CD4-positive, alpha-beta T cell (primary cell): Measurements from ENCODE around the gene PTPRO. TPM values are rescaled to one million over a fixed set of nuclear protein-coding genes. Genes with fewer than 3 reads are reported as not detected.

Experiments used
- ATAC-seq: fragments of 200-7000 bp; cut with Tn5 transposase; one replicate; pipeline ENCODE4 v1.10.0; 2022; ENCODE audit warnings: mild to moderate bottlenecking; ENCODE audit not compliant: poor library complexity
- CTCF ChIA-PET: fragments of 350-600 bp; sonication (Branson Sonifier 250); formaldehyde crosslinking; loops from one replicate; lab custom pipeline; 2021; ENCODE audit warnings: antibody characterized with exemption, inconsistent platforms; lab: Charles Lee
- POLR2A ChIA-PET: fragments of 350-600 bp; sonication (Branson Sonifier 250); formaldehyde crosslinking; loops from one replicate; lab custom pipeline; 2021; ENCODE audit warnings: antibody characterized with exemption, inconsistent platforms; lab: Charles Lee
- DNase-seq, 14 experiments: peaks; one replicate each; pipeline ENCODE4 v3.0.0-alpha.2; 2013 to 2020; ENCODE audit warnings: mixed read lengths in 2 of 14
- H3K27ac ChIP-seq, 2 donors: one replicate each; pipeline versions ENCODE4 v1.5.1 to v1.7.0; 2013; ENCODE audit warnings: low read length in 2 of 2, low read depth in 1 of 2, mild to moderate bottlenecking in 1 of 2
- H3K27me3 ChIP-seq, 2 experiments: 1 replicate in 1 of 2; 2 replicates in 1 of 2; pipeline versions ENCODE4 v1.6.1 to v1.7.0; 2013; ENCODE audit warnings: low read length in 2 of 2, control low read depth in 1 of 2, mild to moderate bottlenecking in 1 of 2, moderate library complexity in 1 of 2; ENCODE audit not compliant: insufficient read depth in 2 of 2, control insufficient read depth in 1 of 2
- H3K36me3 ChIP-seq: one replicate; pipeline ENCODE4 v1.6.1; 2013; ENCODE audit warnings: low read length, control low read depth; ENCODE audit not compliant: insufficient read depth
- H3K4me1 ChIP-seq: one replicate; pipeline ENCODE4 v1.6.1; 2013; ENCODE audit warnings: low read length, control low read depth; ENCODE audit not compliant: insufficient read depth
- H3K4me3 ChIP-seq: one replicate; pipeline ENCODE4 v1.5.1; 2013; ENCODE audit warnings: mild to moderate bottlenecking, low read length, moderate library complexity
- H3K9me3 ChIP-seq, 2 experiments: 1 replicate in 1 of 2; 2 replicates in 1 of 2; pipeline versions ENCODE4 v1.6.1 to v1.7.0; 2013; ENCODE audit warnings: low read length in 2 of 2, mild to moderate bottlenecking in 2 of 2, control low read depth in 1 of 2, moderate library complexity in 1 of 2; ENCODE audit not compliant: control insufficient read depth in 1 of 2, insufficient read depth in 1 of 2
- H3K27ac Mint-ChIP-seq: one replicate; pipeline ENCODE4 v1.8.0; 2020; ENCODE audit warnings: mixed read lengths
- H3K27me3 Mint-ChIP-seq: one replicate; pipeline ENCODE4 v1.8.0; 2021; ENCODE audit warnings: mixed read lengths
- H3K36me3 Mint-ChIP-seq: one replicate; pipeline ENCODE4 v1.8.0; 2021; ENCODE audit warnings: low read depth, mixed read lengths
- H3K4me1 Mint-ChIP-seq: one replicate; pipeline ENCODE4 v1.8.0; 2021; ENCODE audit warnings: low read depth, mixed read lengths
- H3K4me3 Mint-ChIP-seq: one replicate; pipeline ENCODE4 v1.8.0; 2020; ENCODE audit warnings: mild to moderate bottlenecking, mixed read lengths
- H3K9me3 Mint-ChIP-seq: one replicate; pipeline ENCODE4 v1.8.0; 2020; ENCODE audit warnings: mixed read lengths
- CTCF ChIP-seq: fragments of 200-600 bp; IDR thresholded peaks from one replicate; pipeline ENCODE4 v1.8.0; 2022; ENCODE audit warnings: antibody characterized with exemption, mild to moderate bottlenecking
- intact Hi-C, 2 experiments: fragments of 100-400 bp; cut with DNase I in 1 of 2; cut with micrococcal nuclease in 1 of 2; formaldehyde crosslinking; loops; one replicate each; pipeline versions ENCODE4 v1.15.1 to v1.9.0; 2023 to 2025; cut with DNase I, micrococcal nuclease
- total RNA-seq, 174 experiments: library from RNA in 2 of 174; stranded (reverse) in 2 of 174; gene quantifications; one replicate each; pipeline ENCODE4 v1.2.3 and lab custom pipeline; 2021 to 2026

PTPRO gene
- total RNA-seq, 2 experiments from 2014 or later: 2.1 to 2.8 TPM

GRCh38 chr12:15428632-15429031 lies 106.3 kb downstream of the PTPRO start:
- H3K9me3 ChIP-seq: no peaks in the 10 kb centered on the region
- Mint-ChIP-seq H3K4me1 (no peaks in the 10 kb centered on the region), H3K9me3 (no peaks in the 10 kb centered on the region), H3K27ac (no peak overlapping the region), H3K36me3 (no peaks in the 10 kb centered on the region), H3K27me3 (peaks cover 16% of the 10 kb centered on the region), H3K4me3 (no peak overlapping the region)
- POLR2A ChIA-PET: no interaction called here
- H3K4me3 ChIP-seq: no peak overlapping the region
- H3K27me3 ChIP-seq: peaks cover 0 to 4% of the 10 kb centered on the region in 2 experiments
- no peaks in the 10 kb centered on the region for H3K36me3 ChIP-seq
- intact Hi-C loops: no loop called here
- no peaks in the 10 kb centered on the region for H3K4me1 ChIP-seq
- H3K27ac ChIP-seq: no peak overlapping the region
- no peak for TF ChIP-seq CTCF
- CTCF ChIA-PET: no interaction called here
- ATAC-seq (no peak), DNase-seq (no peak)

GRCh38 chr12:15429262-15429661 lies 107.0 kb downstream of the PTPRO start:
- intact Hi-C loops: no loop called here
- ChIA-PET CTCF (no interaction called here), POLR2A (no interaction called here)
- Histone ChIP-seq H3K9me3 (no peaks in the 10 kb centered on the region), H3K27ac (no peak overlapping the region), H3K4me1 (no peaks in the 10 kb centered on the region), H3K4me3 (no peak overlapping the region), H3K36me3 (no peaks in the 10 kb centered on the region), H3K27me3 (peaks cover 0 to 4% of the 10 kb centered on the region in 2 experiments)
- no peak for ATAC-seq
- H3K9me3 Mint-ChIP-seq: no peaks in the 10 kb centered on the region
- no peak for TF ChIP-seq CTCF
- no peaks in the 10 kb centered on the region for H3K4me1 Mint-ChIP-seq
- H3K36me3 Mint-ChIP-seq: no peaks in the 10 kb centered on the region
- H3K4me3 Mint-ChIP-seq: no peak overlapping the region
- no peak for DNase-seq
- peaks cover 16% of the 10 kb centered on the region for H3K27me3 Mint-ChIP-seq
- H3K27ac Mint-ChIP-seq: no peak overlapping the region

- no peak overlapping the region for H3K27ac Mint-ChIP-seq
- peaks cover 3% of the 10 kb centered on the region for H3K9me3 Mint-ChIP-seq
Measured at GRCh38 chr12:15435597-15435996, 113.3 kb downstream of the PTPRO start.

More at GRCh38 chr12:15435597-15435996, 113.3 kb downstream of the PTPRO start:
- Histone ChIP-seq H3K4me1 (no peaks in the 10 kb centered on the region), H3K27me3 (peaks cover 0 to 4% of the 10 kb centered on the region in 2 experiments), H3K36me3 (no peaks in the 10 kb centered on the region), H3K4me3 (no peak overlapping the region), H3K9me3 (peaks cover 0 to 18% of the 10 kb centered on the region in 2 experiments), H3K27ac (no peak overlapping the region)
- H3K36me3 Mint-ChIP-seq: no peaks in the 10 kb centered on the region
- no peak for DNase-seq
- ATAC-seq: no peak
- H3K4me1 Mint-ChIP-seq: no peaks in the 10 kb centered on the region
- intact Hi-C loops: no loop called here
- H3K27me3 Mint-ChIP-seq: peaks cover 5% of the 10 kb centered on the region
- ChIA-PET CTCF (no interaction called here), POLR2A (no interaction called here)
- no peak overlapping the region for H3K4me3 Mint-ChIP-seq
- no peak for TF ChIP-seq CTCF
